ENCODE data around the gene USP5. TPM values are rescaled to one million over a fixed set of nuclear protein-coding genes. Genes with fewer than 3 reads are reported as not detected.

USP5 gene
- total and polyA plus RNA-seq, 2 donors (not counting 3 experiments of a cell fraction or from before 2014, with no cell fraction given) = 68.9 to 135 TPM

- Histone ChIP-seq H3K27ac (ENCODE audit: insufficient read depth, low read depth, low read length) (no peak overlapping the region), H3K9ac (replicated peaks; ENCODE audit: extremely low read depth, insufficient read depth, low read length) (no peak overlapping the region), H3K36me3 (ENCODE audit: control insufficient read depth in 2 of 2, extremely low read depth in 1 of 2, insufficient read depth in 2 of 2, low read length in 2 of 2) (peaks cover 2 to 27% of the 10 kb centered on the region in 2 experiments), H3K4me2 (ENCODE audit: insufficient read depth, low read length) (peak overlapping the region; percentile 75), H3K9me1 (replicated peaks; ENCODE audit: control insufficient read depth, extremely low read depth, insufficient read depth, low read length) (no peaks in the 10 kb centered on the region), H2AFZ (ENCODE audit: low read depth, low read length) (no peak overlapping the region), H3K9me3 (replicated peaks; ENCODE audit: control insufficient read depth, insufficient read depth, low read length) (no peaks in the 10 kb centered on the region), H3K79me2 (ENCODE audit: control insufficient read depth, insufficient read depth, low read length) (peaks cover 40% of the 10 kb centered on the region), H4K20me1 (replicated peaks; ENCODE audit: control insufficient read depth, extremely low read depth, insufficient read depth, low read length) (no peaks in the 10 kb centered on the region), H3K4me1 (ENCODE audit: control insufficient read depth, extremely low read depth, insufficient read depth, low read length) (peaks cover 41% of the 10 kb centered on the region), H3K4me3 (replicated peaks in 1 of 3; ENCODE audit: insufficient read depth in 1 of 3, low read depth in 1 of 3, low read length in 3 of 3) (peak overlapping the region in 2 of 3 experiments; percentile 75 to 95), H3K27me3 (ENCODE audit: control insufficient read depth in 2 of 2, insufficient read depth in 2 of 2, low read length in 2 of 2) (no peaks in the 10 kb centered on the region)
- dilution Hi-C loops (cut with MboI; ENCODE audit: extremely low pct_ligation_motif_present, low sequenced_read_pairs) (no loop called here), intact Hi-C loops (cut with micrococcal nuclease) (loop anchor here (1.0 to 5.0 kb wide), 5 partner anchors 69 to 238 kb away; partner anchors contain the start of genes C1R, C1RL and RNU7-1)
- TF ChIP-seq CTCF (IDR thresholded peaks at IDR 0.05; ENCODE audit: extremely low read depth in 1 of 2, insufficient read depth in 1 of 2, low read depth in 1 of 2, low read length in 2 of 2) (peak; percentile 85 to 87), POLR2A (IDR thresholded peaks at IDR 0.05; ENCODE audit: low read depth, low read length) (no peak)
- DNase-seq (ENCODE audit: low read depth, low spot score) (peak; percentile 75), FAIRE-seq (peak; percentile 89)
- CTCF ChIA-PET = interaction anchor here (0.6 to 3.9 kb wide), 41 partner anchors 9 to 245 kb away, joined by 3 to 43 read pairs (median 5); partner anchors contain the start of genes ATN1, C12orf57, C1RL and CDCA3
- POLR2A ChIA-PET = interaction anchor here (0.7 to 2.4 kb wide), 3 partner anchors 15 to 74 kb away, joined by 3 to 48 read pairs (median 8); partner anchors contain the start of genes C12orf57, CDCA3, RNU7-1 and USP5
- BruUV-seq (replicated peaks) = no TSS peak
Observed at GRCh38 chr12:6869049-6870021, 17.4 kb downstream of the USP5 start.
